OCI-LY7 (cell line): ENCODE measurements around the gene AUTS2. TPM values are rescaled to one million over a fixed set of nuclear protein-coding genes. Genes with fewer than 3 reads are reported as not detected.

Experiments used
- BruUV-seq: library from RNA; stranded (reverse); fragments of 400-500 nt; replicated peaks from 2 replicates; lab custom pipeline; 2021; lab: Mats Ljungman, UMichigan
- CTCF ChIA-PET: fragments of 300-600 bp; sonication (Branson Sonifier 250); formaldehyde crosslinking; loops from one replicate; lab custom pipeline; 2022; ENCODE audit warnings: antibody characterized with exemption; ENCODE audit not compliant: unreplicated experiment; lab: Charles Lee
- POLR2A ChIA-PET: fragments of 300-600 bp; sonication (Branson Sonifier 250); formaldehyde crosslinking; loops from one replicate; lab custom pipeline; 2022; ENCODE audit warnings: antibody characterized with exemption; lab: Charles Lee
- DNase-seq: peaks from one replicate; pipeline ENCODE4 v3.0.0-alpha.2; 2015; ENCODE audit warnings: low spot score
- H2AFZ ChIP-seq: fragments of 200-600 bp; sonication (generic), shearing (Covaris generic); 2 replicates; pipeline ENCODE4 v1.6.1; 2014; ENCODE audit warnings: mild to moderate bottlenecking, antibody characterized with exemption, low read length, moderate library complexity
- H3K27ac ChIP-seq: fragments of 200-600 bp; sonication (generic); 2 replicates; pipeline ENCODE4 v1.5.1; 2014; ENCODE audit warnings: mixed run types, low read depth, mild to moderate bottlenecking, moderate library complexity, low read length, inconsistent platforms; ENCODE audit not compliant: poor library complexity, severe bottlenecking
- H3K36me3 ChIP-seq: fragments of 200-600 bp; sonication (generic); 2 replicates; pipeline ENCODE4 v1.6.1; 2014; ENCODE audit warnings: mild to moderate bottlenecking, antibody characterized with exemption, low read length, moderate library complexity, mixed read lengths; ENCODE audit not compliant: insufficient read depth
- H3K4me1 ChIP-seq: fragments of 200-600 bp; sonication (generic); 2 replicates; pipeline ENCODE4 v1.5.1; 2014; ENCODE audit warnings: mild to moderate bottlenecking, low read length; ENCODE audit not compliant: insufficient read depth, poor library complexity, severe bottlenecking
- H3K4me2 ChIP-seq: fragments of 200-600 bp; sonication (generic); 2 replicates; pipeline ENCODE4 v1.6.1; 2014; ENCODE audit warnings: mild to moderate bottlenecking, low read length
- H3K4me3 ChIP-seq: fragments of 200-600 bp; sonication (generic); 2 replicates; pipeline ENCODE4 v1.5.1; 2014; ENCODE audit warnings: mild to moderate bottlenecking, low read depth, low read length; ENCODE audit not compliant: poor library complexity, severe bottlenecking
- H3K79me2 ChIP-seq: fragments of 200-600 bp; sonication (generic); 2 replicates; pipeline ENCODE4 v1.6.1; 2016; ENCODE audit warnings: low read depth, mild to moderate bottlenecking, low read length, moderate library complexity, mixed read lengths; ENCODE audit not compliant: insufficient read depth
- H3K9me2 ChIP-seq: fragments of 200-600 bp; sonication (generic); 2 replicates; pipeline ENCODE4 v1.6.1; 2016; ENCODE audit warnings: mild to moderate bottlenecking, low read length, mixed read lengths; ENCODE audit not compliant: insufficient read depth
- H3K9me3 ChIP-seq: fragments of 200-600 bp; sonication (generic); 2 replicates; pipeline ENCODE4 v1.6.1; 2014; ENCODE audit warnings: mild to moderate bottlenecking, mixed run types, low read length, mixed read lengths
- H4K20me1 ChIP-seq: fragments of 200-600 bp; sonication (generic); 2 replicates; pipeline ENCODE4 v1.6.1; 2014; ENCODE audit warnings: mild to moderate bottlenecking, antibody characterized with exemption, low read length, moderate library complexity, mixed read lengths; ENCODE audit not compliant: insufficient read depth
- EZH2phosphoT487 ChIP-seq: fragments of 200-600 bp; sonication (generic); IDR thresholded peaks from 2 replicates; pipeline ENCODE4 v1.6.1; 2018; ENCODE audit warnings: low read depth, borderline replicate concordance, mild to moderate bottlenecking, mixed run types, antibody characterized with exemption, low read length, moderate library complexity, mixed read lengths
- intact Hi-C: fragments of 100-400 bp; cut with micrococcal nuclease; formaldehyde crosslinking; loops from one replicate; pipeline ENCODE4 v1.10.0; 2022; ENCODE audit not compliant: unreplicated experiment
- total RNA-seq, 2 experiments: library from RNA; depleted of rRNA in 1 of 2; stranded (reverse); fragments of >200 nt in 1 of 2; shearing (Covaris generic) in 1 of 2; gene quantifications; 2 replicates each; pipeline ENCODE4 v1.2.3, GENCODE V29; 2014 to 2022
- TF ChIP-seq, protein P1 (sequence below): fragments of 200-600 bp; sonication (generic); conservative IDR thresholded peaks from 2 replicates; pipeline ENCODE4 v1.5.1; 2014; ENCODE audit warnings: mild to moderate bottlenecking, antibody characterized with exemption, low read length, moderate library complexity, mixed read lengths

AUTS2 gene
- total RNA-seq, 2 experiments from 2014 or later: 37.9 to 78.5 TPM

DNA sequence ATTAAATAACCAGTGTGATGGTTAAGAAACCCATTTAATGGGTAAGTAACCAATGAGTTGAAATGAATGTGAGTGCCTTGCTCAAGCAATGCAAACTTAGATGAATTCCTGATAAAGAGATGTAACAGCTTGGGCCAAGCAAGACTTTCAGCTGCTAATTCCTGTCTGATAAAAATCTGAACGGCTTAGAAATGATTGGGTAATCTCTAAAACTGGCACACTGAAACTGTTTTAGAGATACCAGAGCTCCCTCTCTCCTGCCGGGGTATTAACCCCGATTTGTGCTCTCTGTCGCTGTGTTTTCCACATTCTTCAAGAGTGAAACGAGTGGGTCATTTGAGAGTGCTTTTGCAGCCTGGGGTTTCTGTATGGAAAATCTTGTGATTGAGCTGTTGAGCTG, 998.8 kb downstream of the AUTS2 start:
- CTCF ChIA-PET: no interaction called here
- H3K27ac ChIP-seq: no peak overlapping the region
- intact Hi-C loops: no loop called here

DNA sequence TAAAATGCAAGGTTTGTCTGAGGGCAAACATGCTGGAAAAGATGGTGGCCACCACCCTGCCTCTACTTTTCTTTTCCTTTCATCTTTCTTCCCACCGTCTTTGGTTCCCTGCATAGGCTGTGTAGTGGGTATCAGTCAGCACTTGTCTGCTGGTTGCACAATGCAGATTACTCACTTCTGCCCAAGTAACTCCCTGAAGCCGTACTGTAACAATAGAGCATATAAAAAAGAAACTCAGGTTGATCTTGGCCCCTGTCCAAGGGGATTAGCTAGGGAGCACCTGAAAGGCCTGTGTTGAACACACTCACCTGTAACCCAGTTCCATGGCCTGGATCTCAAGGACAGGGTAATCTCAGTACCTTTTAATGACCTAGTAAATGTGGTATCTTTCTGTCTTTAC, 1000.7 kb downstream of the AUTS2 start:
- Histone ChIP-seq H3K36me3 (no peaks in the 10 kb centered on the region), H3K27ac (no peak overlapping the region), H2AFZ (no peak overlapping the region), H3K4me3 (no peak overlapping the region), H3K9me3 (peaks cover 6% of the 10 kb centered on the region; the same call in 1 of the 2 replicates), H3K4me1 (no peaks in the 10 kb centered on the region), H4K20me1 (no peaks in the 10 kb centered on the region), H3K79me2 (no peaks in the 10 kb centered on the region), H3K9me2 (no peaks in the 10 kb centered on the region), H3K4me2 (no peak overlapping the region)
- DNase-seq: no peak
- intact Hi-C loops: no loop called here
- no TSS peak for BruUV-seq
- TF ChIP-seq, protein P1, sequence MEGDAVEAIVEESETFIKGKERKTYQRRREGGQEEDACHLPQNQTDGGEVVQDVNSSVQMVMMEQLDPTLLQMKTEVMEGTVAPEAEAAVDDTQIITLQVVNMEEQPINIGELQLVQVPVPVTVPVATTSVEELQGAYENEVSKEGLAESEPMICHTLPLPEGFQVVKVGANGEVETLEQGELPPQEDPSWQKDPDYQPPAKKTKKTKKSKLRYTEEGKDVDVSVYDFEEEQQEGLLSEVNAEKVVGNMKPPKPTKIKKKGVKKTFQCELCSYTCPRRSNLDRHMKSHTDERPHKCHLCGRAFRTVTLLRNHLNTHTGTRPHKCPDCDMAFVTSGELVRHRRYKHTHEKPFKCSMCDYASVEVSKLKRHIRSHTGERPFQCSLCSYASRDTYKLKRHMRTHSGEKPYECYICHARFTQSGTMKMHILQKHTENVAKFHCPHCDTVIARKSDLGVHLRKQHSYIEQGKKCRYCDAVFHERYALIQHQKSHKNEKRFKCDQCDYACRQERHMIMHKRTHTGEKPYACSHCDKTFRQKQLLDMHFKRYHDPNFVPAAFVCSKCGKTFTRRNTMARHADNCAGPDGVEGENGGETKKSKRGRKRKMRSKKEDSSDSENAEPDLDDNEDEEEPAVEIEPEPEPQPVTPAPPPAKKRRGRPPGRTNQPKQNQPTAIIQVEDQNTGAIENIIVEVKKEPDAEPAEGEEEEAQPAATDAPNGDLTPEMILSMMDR: no peak
- no peak for TF ChIP-seq EZH2phosphoT487
- POLR2A ChIA-PET: no interaction called here
- CTCF ChIA-PET: no interaction called here

More for the DNA sequence above, 998.8 kb downstream of the AUTS2 start:
- Histone ChIP-seq H3K4me3 (no peak overlapping the region), H3K9me3 (peaks cover 6% of the 10 kb centered on the region; the same call in 1 of the 2 replicates), H3K36me3 (no peaks in the 10 kb centered on the region), H2AFZ (no peak overlapping the region), H3K4me1 (no peaks in the 10 kb centered on the region), H3K9me2 (no peaks in the 10 kb centered on the region), H4K20me1 (no peaks in the 10 kb centered on the region), H3K79me2 (no peaks in the 10 kb centered on the region), H3K4me2 (no peak overlapping the region)
- BruUV-seq: no TSS peak
- no peak for DNase-seq
- POLR2A ChIA-PET: no interaction called here
- TF ChIP-seq, protein P1: no peak
- no peak for TF ChIP-seq EZH2phosphoT487

DNA sequence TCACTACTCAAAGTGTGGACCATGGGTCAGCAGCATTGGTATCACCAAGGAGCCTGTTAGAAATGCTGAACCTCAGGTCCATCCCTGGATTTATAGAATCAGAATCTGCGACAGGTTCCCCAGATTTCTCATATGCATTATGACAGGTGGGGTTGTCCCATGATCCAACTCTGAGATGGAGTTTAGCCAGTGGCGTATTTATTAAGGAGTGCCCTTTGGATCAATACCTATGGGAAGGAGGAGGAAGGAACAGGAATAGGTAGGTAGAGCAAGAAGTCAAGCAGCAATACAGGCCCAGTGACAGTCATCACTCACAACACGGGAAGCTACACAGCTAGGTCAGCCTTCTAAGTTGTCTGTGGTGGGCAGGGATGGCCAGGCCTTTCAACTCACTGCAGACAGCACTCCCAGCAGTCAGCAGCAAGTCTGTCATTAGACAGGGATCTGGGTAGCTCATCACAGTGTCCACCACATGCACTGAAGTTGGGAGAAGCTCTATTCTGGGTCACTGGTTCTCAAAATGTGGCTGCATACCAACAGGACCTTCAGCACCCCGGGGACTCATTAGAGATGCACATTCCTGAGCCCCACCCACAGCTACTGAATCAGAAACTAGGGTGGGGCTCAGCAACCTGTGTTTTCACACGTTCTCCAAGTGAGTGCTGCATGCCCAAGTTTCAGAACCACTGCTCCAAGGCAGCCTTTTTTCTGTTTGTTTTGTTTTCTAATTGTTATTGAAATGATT, 1001.3 kb downstream of the AUTS2 start:
- ChIA-PET POLR2A (no interaction called here), CTCF (no interaction called here)
- BruUV-seq: no TSS peak
- no peak for DNase-seq
- no peak overlapping the region for H2AFZ ChIP-seq
- no peaks in the 10 kb centered on the region for H4K20me1 ChIP-seq
- H3K4me3 ChIP-seq: no peak overlapping the region
- intact Hi-C loops: no loop called here
- H3K9me2 ChIP-seq: no peaks in the 10 kb centered on the region
- H3K4me2 ChIP-seq: no peak overlapping the region
- no peaks in the 10 kb centered on the region for H3K4me1 ChIP-seq
- no peaks in the 10 kb centered on the region for H3K36me3 ChIP-seq
- peaks cover 6% of the 10 kb centered on the region; the same call in 1 of the 2 replicates for H3K9me3 ChIP-seq
- TF ChIP-seq, protein P1: no peak
- no peak for TF ChIP-seq EZH2phosphoT487
- no peaks in the 10 kb centered on the region for H3K79me2 ChIP-seq
- H3K27ac ChIP-seq: no peak overlapping the region
